T-cell (primary cell): ENCODE data around the gene ALDH4A1. TPM values are rescaled to one million over a fixed set of nuclear protein-coding genes. Genes with fewer than 3 reads are reported as not detected.

Experiments used
- ATAC-seq, 4 experiments: fragments of 200-7000 bp in 3 of 4; fragments of 150-1000 bp in 1 of 4; cut with Tn5 transposase; replicated peaks in 1 of 4; 1 replicate in 3 of 4; 2 replicates in 1 of 4; pipeline ENCODE4 v1.10.0; 2021; ENCODE audit warnings: moderate library complexity in 3 of 4, mild to moderate bottlenecking in 2 of 4, moderate number of reproducible peaks in 1 of 4
- CTCF ChIA-PET, 2 donors: fragments of 300-600 bp; sonication (Branson Sonifier 250); formaldehyde crosslinking; loops; one replicate each; lab custom pipeline; 2022; ENCODE audit warnings: antibody characterized with exemption in 2 of 2; lab: Charles Lee
- POLR2A ChIA-PET, 2 donors: fragments of 300-600 bp; sonication (Branson Sonifier 250); formaldehyde crosslinking; loops; one replicate each; lab custom pipeline; 2022; ENCODE audit warnings: antibody characterized with exemption in 2 of 2; lab: Charles Lee
- DNase-seq, 35 experiments: peaks; one replicate each; pipeline versions ENCODE4 v3.0.0 to v3.0.0-alpha.2; 2013 to 2023
- H3K27ac ChIP-seq: one replicate; pipeline ENCODE4 v1.5.1; 2013; ENCODE audit warnings: low read length
- H3K27me3 ChIP-seq, 2 experiments: replicated peaks in 1 of 2; 1 replicate in 1 of 2; 2 replicates in 1 of 2; pipeline versions ENCODE4 v1.6.1 to v1.7.0; 2013; ENCODE audit warnings: low read length in 1 of 2, mixed read lengths in 1 of 2; ENCODE audit not compliant: control insufficient read depth in 2 of 2, insufficient read depth in 2 of 2; ENCODE audit errors: extremely low read depth in 1 of 2
- H3K36me3 ChIP-seq, 2 donors: 1 replicate in 1 of 2; 2 replicates in 1 of 2; pipeline versions ENCODE4 v1.6.1 to v1.7.0; 2013; ENCODE audit warnings: low read length in 1 of 2; ENCODE audit not compliant: control insufficient read depth in 2 of 2, insufficient read depth in 1 of 2; ENCODE audit errors: extremely low read depth in 1 of 2
- H3K4me1 ChIP-seq, 2 experiments: 1 replicate in 1 of 2; 2 replicates in 1 of 2; pipeline versions ENCODE4 v1.6.1 to v1.7.0; 2013; ENCODE audit warnings: low read length in 2 of 2, mixed read lengths in 1 of 2; ENCODE audit not compliant: insufficient read depth in 2 of 2, control insufficient read depth in 1 of 2; ENCODE audit errors: extremely low read depth in 1 of 2
- H3K4me3 ChIP-seq, 2 donors: 1 replicate in 1 of 2; 2 replicates in 1 of 2; pipeline versions ENCODE4 v1.5.1 to v1.7.0; 2013; ENCODE audit warnings: mild to moderate bottlenecking in 2 of 2, low read length in 1 of 2, moderate library complexity in 1 of 2; ENCODE audit not compliant: control insufficient read depth in 1 of 2; ENCODE audit errors: extremely low read depth in 1 of 2
- H3K9me3 ChIP-seq: 2 replicates; pipeline ENCODE4 v1.7.0; 2013
- H3K27ac Mint-ChIP-seq, 2 donors: one replicate each; pipeline ENCODE4 v1.8.0; 2020 to 2021; ENCODE audit warnings: mild to moderate bottlenecking in 2 of 2, mixed read lengths in 2 of 2
- H3K27me3 Mint-ChIP-seq, 2 donors: one replicate each; pipeline ENCODE4 v1.8.0; 2021 to 2022; ENCODE audit warnings: mixed read lengths in 2 of 2
- H3K36me3 Mint-ChIP-seq: one replicate; pipeline ENCODE4 v1.8.0; 2021; ENCODE audit warnings: mixed read lengths
- H3K4me1 Mint-ChIP-seq, 3 donors: one replicate each; pipeline ENCODE4 v1.8.0; 2020 to 2022; ENCODE audit warnings: mixed read lengths in 3 of 3, mild to moderate bottlenecking in 1 of 3
- H3K4me3 Mint-ChIP-seq, 3 donors: one replicate each; pipeline ENCODE4 v1.8.0; 2020 to 2022; ENCODE audit warnings: mild to moderate bottlenecking in 3 of 3, mixed read lengths in 3 of 3, moderate library complexity in 3 of 3
- H3K9me3 Mint-ChIP-seq, 3 donors: one replicate each; pipeline ENCODE4 v1.8.0; 2020 to 2022; ENCODE audit warnings: mixed read lengths in 3 of 3
- WGBS: methylation state at CpG from one replicate; pipeline ENCODE4 v1.1.5; 2013; ENCODE audit warnings: missing lambda C conversion rate; ENCODE audit not compliant: insufficient coverage; 5-methylcytosine and 5-hydroxymethylcytosine counted together
- total RNA-seq, 35 experiments: library from RNA in 6 of 35; stranded (reverse) in 6 of 35; fragments of 120-200 nt in 1 of 35; gene quantifications; one replicate each; pipeline versions ENCODE4 v1.2.1 to v1.2.4 and lab custom pipeline; 2013 to 2026

ALDH4A1 gene
- total RNA-seq, 5 donors from 2014 or later (not counting 1 experiment from before 2014, with no cell fraction given) = 0.85 to 2.8 (median 2.2) TPM

GRCh38 chr1:18879791-18880309, 22.5 kb downstream of the ALDH4A1 start:
- Histone ChIP-seq H3K4me3 (no peak overlapping the region), H3K27me3 (peaks cover 0 to 2% of the 10 kb centered on the region in 2 experiments), H3K4me1 (no peaks in the 10 kb centered on the region), H3K27ac (no peak overlapping the region), H3K9me3 (no peaks in the 10 kb centered on the region), H3K36me3 (peaks cover 0 to 8% of the 10 kb centered on the region in 2 donors)
- no peaks in the 10 kb centered on the region for H3K4me1 Mint-ChIP-seq
- CTCF ChIA-PET = no interaction called here
- ATAC-seq (no peak), DNase-seq (no peak)
- no peaks in the 10 kb centered on the region for H3K36me3 Mint-ChIP-seq
- 94% methylated on average over 9 of the region's 21 CpGs for WGBS
- H3K4me3 Mint-ChIP-seq = no peak overlapping the region
- H3K27ac Mint-ChIP-seq = no peak overlapping the region
- H3K27me3 Mint-ChIP-seq = no peaks in the 10 kb centered on the region
- POLR2A ChIA-PET = no interaction called here
- no peaks in the 10 kb centered on the region for H3K9me3 Mint-ChIP-seq

DNA sequence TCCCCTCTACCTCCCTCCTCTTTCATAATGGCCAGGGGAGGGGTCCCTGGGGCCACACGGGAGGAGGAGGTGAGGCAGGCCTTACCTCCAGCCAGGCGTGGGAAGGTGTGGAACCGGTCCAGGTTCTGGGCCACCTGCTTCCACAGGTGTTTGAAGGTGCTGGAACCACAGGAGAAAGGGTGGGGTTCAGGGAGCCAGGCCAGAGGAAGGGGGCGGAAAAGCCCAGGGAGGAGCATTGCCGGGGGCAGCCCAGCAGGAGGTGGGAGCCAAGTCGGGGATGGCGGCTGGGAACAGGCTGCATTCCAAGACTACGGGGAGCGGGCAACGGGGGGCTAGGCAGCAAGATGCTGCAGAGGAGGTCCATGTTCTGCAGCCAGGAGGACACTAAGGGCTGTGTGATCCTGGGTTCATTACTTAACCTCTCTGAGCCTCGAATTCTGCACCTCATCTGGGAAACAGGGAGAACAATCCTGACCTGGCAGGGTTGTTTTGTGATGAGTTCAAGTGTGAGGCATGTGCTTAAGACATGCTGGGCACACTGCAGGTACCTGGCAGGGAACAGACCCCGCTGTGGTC, 23.1 kb downstream of the ALDH4A1 start:
- Histone ChIP-seq H3K27me3 (peaks cover 0 to 6% of the 10 kb centered on the region in 2 experiments), H3K36me3 (peaks cover 0 to 8% of the 10 kb centered on the region in 2 donors), H3K27ac (no peak overlapping the region), H3K4me1 (no peaks in the 10 kb centered on the region), H3K9me3 (no peaks in the 10 kb centered on the region), H3K4me3 (no peak overlapping the region)
- Mint-ChIP-seq H3K27me3 (no peaks in the 10 kb centered on the region), H3K27ac (no peak overlapping the region), H3K9me3 (no peaks in the 10 kb centered on the region), H3K4me3 (no peak overlapping the region), H3K36me3 (no peaks in the 10 kb centered on the region), H3K4me1 (no peaks in the 10 kb centered on the region)
- 91% methylated on average over 11 of the region's 12 CpGs for WGBS
- POLR2A ChIA-PET = no interaction called here
- CTCF ChIA-PET = no interaction called here
- DNase-seq = no peak
- ATAC-seq = no peak

- no peak for ATAC-seq
- Histone ChIP-seq H3K4me3 (no peak overlapping the region), H3K4me1 (no peaks in the 10 kb centered on the region), H3K27ac (no peak overlapping the region), H3K9me3 (no peaks in the 10 kb centered on the region), H3K36me3 (peaks cover 0 to 8% of the 10 kb centered on the region in 2 donors), H3K27me3 (peaks cover 0 to 6% of the 10 kb centered on the region in 2 experiments)
- Mint-ChIP-seq H3K4me3 (no peak overlapping the region), H3K27ac (no peak overlapping the region), H3K4me1 (no peaks in the 10 kb centered on the region), H3K36me3 (no peaks in the 10 kb centered on the region), H3K27me3 (no peaks in the 10 kb centered on the region), H3K9me3 (no peaks in the 10 kb centered on the region)
- WGBS = 74% methylated on average over 6 of the region's 12 CpGs
- ChIA-PET POLR2A (no interaction called here), CTCF (no interaction called here)
- DNase-seq = no peak
These were observed 23.7 kb downstream of the ALDH4A1 start for GRCh38 chr1:18878538-18879214.

- H3K4me3 ChIP-seq = no peak overlapping the region
- H3K27ac ChIP-seq = no peak overlapping the region
- Mint-ChIP-seq H3K9me3 (no peaks in the 10 kb centered on the region), H3K4me1 (no peaks in the 10 kb centered on the region), H3K27me3 (no peaks in the 10 kb centered on the region), H3K36me3 (no peaks in the 10 kb centered on the region), H3K27ac (no peak overlapping the region), H3K4me3 (no peak overlapping the region)
- no peaks in the 10 kb centered on the region for H3K4me1 ChIP-seq
- no peak for ATAC-seq
- no peak for DNase-seq
- ChIA-PET POLR2A (no interaction called here), CTCF (no interaction called here)
- peaks cover 0 to 13% of the 10 kb centered on the region in 2 donors for H3K36me3 ChIP-seq
- no peaks in the 10 kb centered on the region for H3K9me3 ChIP-seq
- H3K27me3 ChIP-seq = peaks cover 0 to 6% of the 10 kb centered on the region in 2 experiments
- 95% methylated on average over 35 of the region's 35 CpGs for WGBS
These were observed 25.1 kb downstream of the ALDH4A1 start for GRCh38 chr1:18877282-18877681.

GRCh38 chr1:18876210-18876609, 26.1 kb downstream of the ALDH4A1 start:
- Histone ChIP-seq H3K9me3 (no peaks in the 10 kb centered on the region), H3K36me3 (peaks cover 0 to 9% of the 10 kb centered on the region in 2 donors), H3K27me3 (peaks cover 0 to 6% of the 10 kb centered on the region in 2 experiments), H3K27ac (no peak overlapping the region), H3K4me3 (no peak overlapping the region), H3K4me1 (no peaks in the 10 kb centered on the region)
- no peaks in the 10 kb centered on the region for H3K9me3 Mint-ChIP-seq
- no peak for ATAC-seq
- H3K4me1 Mint-ChIP-seq = no peaks in the 10 kb centered on the region
- no peaks in the 10 kb centered on the region for H3K27me3 Mint-ChIP-seq
- 90% methylated on average over 2 of the region's 10 CpGs for WGBS
- no peaks in the 10 kb centered on the region for H3K36me3 Mint-ChIP-seq
- ChIA-PET POLR2A (no interaction called here), CTCF (no interaction called here)
- DNase-seq = no peak
- no peak overlapping the region for H3K27ac Mint-ChIP-seq
- H3K4me3 Mint-ChIP-seq = no peak overlapping the region

- no peak for ATAC-seq
- CTCF ChIA-PET = interaction anchor here in 1 of 2 donors (0.8 to 1.0 kb wide), 2 partner anchors 8 to 10 kb away, joined by 3 to 5 read pairs; no protein-coding TSS in a partner anchor
- Histone ChIP-seq H3K4me3 (no peak overlapping the region), H3K27me3 (peaks cover 0 to 6% of the 10 kb centered on the region in 2 experiments), H3K4me1 (no peaks in the 10 kb centered on the region), H3K36me3 (peaks cover 0 to 9% of the 10 kb centered on the region in 2 donors), H3K9me3 (no peaks in the 10 kb centered on the region), H3K27ac (no peak overlapping the region)
- Mint-ChIP-seq H3K4me1 (no peaks in the 10 kb centered on the region), H3K27me3 (no peaks in the 10 kb centered on the region), H3K27ac (no peak overlapping the region), H3K9me3 (no peaks in the 10 kb centered on the region), H3K4me3 (no peak overlapping the region), H3K36me3 (no peaks in the 10 kb centered on the region)
- 78% methylated on average over 3 of the region's 3 CpGs for WGBS
- DNase-seq = no peak
- POLR2A ChIA-PET = no interaction called here
These were observed 26.6 kb downstream of the ALDH4A1 start for GRCh38 chr1:18875796-18876128.
